Measurements from ENCODE around the gene GMPS.
"Not testable (repeated sequence)": the region's sequence is repeated elsewhere in the genome, so short reads cannot be mapped to it uniquely, and the experiment has no call there.

Gene GMPS

DNA sequence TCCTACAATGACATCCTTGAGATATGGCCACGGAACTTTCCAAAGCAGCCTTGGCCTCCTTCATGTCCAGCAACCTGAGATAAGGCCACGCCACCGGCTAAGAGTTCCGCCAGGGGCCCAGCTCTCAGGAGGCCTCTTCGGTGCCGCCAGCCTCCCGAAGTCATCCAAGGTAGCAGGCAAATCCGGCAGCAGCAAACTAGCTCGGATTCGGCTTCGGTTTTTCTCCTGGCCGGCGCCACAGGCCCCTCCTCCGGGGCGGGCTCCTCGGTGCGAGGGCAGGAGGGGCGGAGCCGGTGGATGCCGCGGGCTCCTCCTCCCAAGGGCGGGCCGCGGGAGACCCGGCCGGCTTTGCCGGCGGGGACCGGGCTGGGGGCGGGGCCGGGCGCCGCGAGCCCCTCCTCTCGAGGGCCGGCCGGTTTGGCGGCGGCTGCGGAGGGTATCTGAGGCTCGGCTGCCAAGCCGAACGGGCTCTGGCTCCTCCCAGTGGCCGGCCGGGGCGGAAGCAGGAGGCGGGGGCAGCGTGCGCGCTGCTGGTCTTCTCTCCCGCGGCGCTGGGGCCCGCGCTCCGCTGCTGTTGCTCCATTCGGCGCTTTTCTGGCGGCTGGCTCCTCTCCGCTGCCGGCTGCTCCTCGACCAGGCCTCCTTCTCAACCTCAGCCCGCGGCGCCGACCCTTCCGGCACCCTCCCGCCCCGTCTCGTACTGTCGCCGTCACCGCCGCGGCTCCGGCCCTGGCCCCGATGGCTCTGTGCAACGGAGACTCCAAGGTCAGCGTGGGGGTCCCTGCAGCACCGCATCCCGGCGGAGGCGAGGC, at the start of gene GMPS:
TSS of gene GMPS (plus strand) at position 518 of the 812 bp plus-strand sequence. CDS start at position 739, 221 bp downstream.
- DNase-seq, result peak; percentile 99

DNA sequence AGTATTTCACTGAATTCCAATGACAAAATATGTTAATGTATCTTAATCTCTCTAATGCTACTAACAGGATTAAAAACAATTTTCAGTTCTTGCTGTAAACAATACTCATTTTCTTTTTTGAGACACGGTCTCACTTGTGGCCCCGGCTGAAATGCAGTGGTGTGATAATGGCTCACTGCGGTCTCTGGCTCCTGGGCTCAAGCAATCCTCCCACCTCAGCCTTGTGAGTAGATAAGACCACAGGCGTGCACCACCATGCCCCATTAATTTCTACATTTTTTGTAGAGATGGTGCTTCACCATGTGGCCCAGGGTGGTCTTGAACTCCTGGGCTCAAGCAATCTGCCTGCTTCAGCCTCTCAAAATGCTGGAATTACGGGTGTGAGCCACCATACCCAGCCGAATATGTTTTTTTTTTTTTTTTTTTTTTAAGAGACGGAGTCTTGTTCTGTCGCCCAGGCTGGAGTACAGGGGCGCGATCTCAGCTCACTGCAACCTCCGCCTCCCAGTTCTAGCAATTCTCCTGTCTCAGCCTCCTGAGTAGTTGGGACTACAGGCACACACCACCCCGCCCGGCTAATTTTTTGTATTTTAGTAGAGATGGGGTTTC, 41.9 kb upstream of the GMPS start:
- DNase-seq, result not testable (repeated sequence)

- no peak for DNase-seq
Measured at GRCh38 chr3:155835341-155836071, 34.9 kb upstream of the GMPS start.

GRCh38 chr3:155843569-155843968, 26.9 kb upstream of the GMPS start:
- DNase-seq, result no peak

DNA sequence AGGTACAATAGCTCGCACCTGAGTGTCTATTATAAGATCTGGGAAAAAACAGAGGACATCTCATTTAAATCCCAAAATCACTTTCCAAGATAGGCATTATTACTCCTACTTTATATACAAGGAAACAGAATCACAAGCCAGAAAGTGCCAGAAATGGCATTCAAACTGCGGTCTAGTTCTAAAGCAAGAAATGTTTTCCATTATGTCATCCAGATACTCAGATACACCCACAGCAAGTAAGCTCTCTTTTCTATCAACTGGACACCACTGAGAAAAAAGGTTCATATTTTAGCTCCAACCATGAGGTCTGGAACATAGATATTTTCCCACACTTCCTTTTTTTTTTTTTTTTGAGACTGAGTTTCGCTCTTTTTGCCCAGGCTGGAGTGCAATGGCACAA, 24.3 kb upstream of the GMPS start:
- DNase-seq, result no peak

- DNase-seq, result no peak
Measured at GRCh38 chr3:155847993-155848392, 22.5 kb upstream of the GMPS start.

DNA sequence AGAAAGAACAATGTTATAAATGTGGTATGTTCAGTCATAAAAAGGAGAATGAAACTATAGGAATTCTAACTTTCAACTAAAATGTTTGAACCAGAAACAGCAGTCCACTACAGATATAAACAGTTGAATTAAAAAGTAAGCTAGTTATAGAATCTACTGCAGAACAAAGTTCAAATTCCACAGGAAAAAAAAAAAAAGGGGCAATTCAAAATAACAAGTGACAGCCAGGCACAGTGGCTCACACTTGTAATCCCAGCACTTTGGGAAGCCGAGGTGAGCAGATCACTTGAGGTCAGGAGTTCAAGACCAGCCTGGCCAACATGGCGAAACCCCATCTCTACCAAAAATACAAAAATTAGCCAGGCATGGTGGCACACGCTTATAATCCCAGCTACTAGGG, 21.0 kb upstream of the GMPS start:
- not testable (repeated sequence) for DNase-seq

GRCh38 chr3:155852341-155852740, 18.1 kb upstream of the GMPS start:
- DNase-seq, result no peak

- no peak for DNase-seq
Measured at GRCh38 chr3:155853214-155854140, 17.0 kb upstream of the GMPS start.

GRCh38 chr3:155854141-155854940, 16.1 kb upstream of the GMPS start, which contains the start of gene SLC33A1:
TSS of gene SLC33A1 (minus strand) at chr3:155854427. CDS start at chr3:155853997, 430 bp downstream.
- DNase-seq, result peak; percentile 99

DNA sequence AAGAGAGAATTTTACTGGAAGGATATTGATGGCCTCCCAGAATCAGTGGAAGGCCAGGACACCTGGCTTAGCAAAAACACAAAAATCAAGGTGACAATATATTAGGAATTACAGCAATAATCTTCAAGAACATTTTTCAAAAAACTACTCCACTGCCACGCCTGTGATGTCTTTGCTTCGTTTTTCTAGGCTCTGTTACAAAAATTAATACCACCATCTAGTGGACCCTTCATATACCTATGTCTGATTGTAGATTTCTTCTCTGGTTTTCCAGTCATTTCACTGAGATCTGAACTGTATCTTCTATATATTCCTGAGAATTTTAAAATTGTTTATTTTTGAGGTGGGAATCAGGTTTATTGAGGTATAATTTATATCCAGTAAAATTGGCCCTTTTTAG, 10.6 kb upstream of the GMPS start:
- DNase-seq, result no peak

DNA sequence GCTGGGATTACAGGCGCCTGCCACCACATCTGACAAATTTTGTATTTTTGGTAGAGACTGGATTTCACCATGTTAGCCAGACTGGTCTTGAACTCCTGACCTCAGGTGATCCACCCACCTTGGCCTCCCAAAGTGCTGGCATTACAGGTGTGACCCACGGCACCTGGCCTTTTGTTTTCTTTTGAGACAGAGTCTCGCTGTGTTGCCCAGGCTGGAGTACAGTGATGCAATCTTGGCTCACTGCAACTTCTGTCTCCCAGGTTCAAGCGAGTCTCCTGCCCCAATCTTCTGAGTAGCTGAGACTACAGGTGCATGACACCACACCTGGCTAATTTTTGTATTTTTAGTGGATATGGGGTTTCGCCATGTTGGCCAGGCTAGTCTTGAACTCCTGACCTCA, 10.0 kb upstream of the GMPS start:
- not testable (repeated sequence) for DNase-seq

- DNase-seq, result no peak
Measured at GRCh38 chr3:155861476-155862183, 8.8 kb upstream of the GMPS start.

GRCh38 chr3:155862290-155862982, 8.0 kb upstream of the GMPS start:
- DNase-seq, result not testable (repeated sequence)

DNA sequence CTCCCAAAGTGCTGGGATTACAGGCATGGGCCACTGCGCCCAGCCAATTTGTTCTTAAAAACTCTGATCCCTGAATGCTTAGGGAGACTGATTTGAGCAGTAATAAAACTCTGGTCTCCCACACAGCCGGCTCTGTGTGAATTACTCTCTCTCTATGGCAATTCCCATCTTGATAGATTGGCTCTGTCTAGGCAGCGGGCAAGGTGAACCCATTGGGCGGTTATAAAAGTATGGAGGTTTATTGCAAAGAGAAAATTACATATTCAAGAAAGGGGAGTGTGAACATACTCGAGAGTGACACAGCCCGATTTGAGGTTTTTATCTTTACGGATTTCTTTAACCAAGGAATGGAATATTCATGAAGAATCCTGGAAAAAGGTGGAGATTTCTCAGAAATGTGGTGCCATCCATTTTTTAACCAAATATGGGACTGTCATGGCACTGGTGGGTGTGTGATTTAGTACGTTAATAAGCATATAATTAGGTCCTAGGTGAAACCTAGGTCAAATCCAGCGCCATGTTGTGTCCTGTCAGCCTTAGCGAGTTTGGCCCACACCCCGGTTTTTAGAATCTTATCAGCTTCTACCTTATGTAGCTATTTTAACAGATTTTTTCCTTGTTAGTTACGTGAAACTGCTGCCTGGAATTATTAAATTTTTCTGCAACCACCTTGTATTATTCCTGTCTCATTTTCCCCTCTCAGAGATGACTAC, 7.2 kb upstream of the GMPS start:
- DNase-seq, result no peak

- no peak for DNase-seq
Measured at GRCh38 chr3:155869691-155870090, 759 bp upstream of the GMPS start.

DNA sequence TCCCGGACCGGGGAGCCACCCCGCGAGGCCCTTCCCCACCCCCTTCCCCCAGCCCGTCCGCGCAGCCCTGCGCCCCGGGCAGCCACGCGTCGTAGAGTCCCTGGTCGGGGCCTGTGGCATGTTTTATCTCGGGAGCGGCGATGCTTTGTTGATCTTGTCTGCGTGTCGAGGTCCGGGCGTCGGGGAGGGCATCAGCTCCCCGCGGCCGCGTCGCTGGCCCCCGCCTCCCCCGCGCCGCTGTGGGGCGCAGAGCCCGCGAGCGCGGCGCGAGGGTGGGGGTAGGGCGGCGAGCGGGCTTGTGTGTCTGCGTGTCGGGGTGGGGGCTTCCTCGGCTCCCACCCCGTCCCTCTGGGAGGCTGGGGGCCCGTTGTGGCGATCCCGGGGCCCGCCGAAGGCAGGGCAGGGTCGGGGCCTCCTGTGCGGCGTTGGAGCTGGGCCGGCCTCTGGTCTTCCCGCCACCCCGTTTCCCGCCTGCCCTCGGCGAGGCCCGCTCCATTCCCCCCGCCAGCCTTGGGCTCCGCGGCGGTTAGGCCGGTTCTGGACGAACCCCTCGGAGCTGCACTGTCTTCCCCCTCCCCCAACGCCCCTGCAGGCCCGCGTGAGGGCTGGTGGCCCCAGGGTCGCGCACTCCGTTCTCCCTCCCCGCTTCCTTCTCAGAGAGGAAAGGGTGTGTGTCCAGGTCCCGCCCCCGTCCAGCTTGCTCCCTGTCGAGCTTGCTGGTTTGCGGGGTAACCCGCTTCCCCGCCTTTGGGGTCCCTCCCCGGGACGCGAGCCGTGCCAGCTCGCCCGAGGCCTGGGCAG, 695 bp downstream of the GMPS start:
- no peak for DNase-seq

DNA sequence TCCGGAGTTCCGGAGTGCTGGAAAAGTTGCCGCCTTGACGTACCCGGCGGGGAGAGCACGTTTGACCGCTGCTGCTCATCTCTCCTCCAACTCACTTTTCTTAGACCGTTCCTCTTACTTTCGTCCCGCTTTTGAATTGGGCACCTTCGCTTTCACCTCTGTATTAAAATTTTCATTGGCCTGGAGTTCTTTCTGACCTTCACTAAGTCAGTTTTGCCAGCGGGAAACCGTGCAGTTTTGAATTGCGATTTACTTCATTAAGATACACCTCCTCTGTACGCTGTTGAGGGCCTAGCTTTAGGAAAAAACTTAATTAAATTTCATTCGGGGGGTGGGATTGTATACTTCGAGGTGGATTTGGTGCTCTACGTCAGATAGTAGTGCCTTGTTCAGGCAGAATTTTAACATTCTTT, 1.3 kb downstream of the GMPS start:
- no peak for DNase-seq

All from NCI-H2107 (cell line).